Stimulated activated naive CD4-positive, alpha-beta T cell (primary cell): ENCODE results near the gene PLXND1.
"Not testable (repeated sequence)": the region's sequence is repeated elsewhere in the genome, so short reads cannot be mapped to it uniquely, and the experiment has no call there.

Source experiments
- DNase-seq, 6 experiments: peaks; one replicate each; lab custom pipeline; 2025; lab: John Stamatoyannopoulos, UW

The PLXND1 gene

GRCh38 chr3:129526121-129526900, 80.2 kb downstream of the PLXND1 start:
- no peak for DNase-seq

DNA sequence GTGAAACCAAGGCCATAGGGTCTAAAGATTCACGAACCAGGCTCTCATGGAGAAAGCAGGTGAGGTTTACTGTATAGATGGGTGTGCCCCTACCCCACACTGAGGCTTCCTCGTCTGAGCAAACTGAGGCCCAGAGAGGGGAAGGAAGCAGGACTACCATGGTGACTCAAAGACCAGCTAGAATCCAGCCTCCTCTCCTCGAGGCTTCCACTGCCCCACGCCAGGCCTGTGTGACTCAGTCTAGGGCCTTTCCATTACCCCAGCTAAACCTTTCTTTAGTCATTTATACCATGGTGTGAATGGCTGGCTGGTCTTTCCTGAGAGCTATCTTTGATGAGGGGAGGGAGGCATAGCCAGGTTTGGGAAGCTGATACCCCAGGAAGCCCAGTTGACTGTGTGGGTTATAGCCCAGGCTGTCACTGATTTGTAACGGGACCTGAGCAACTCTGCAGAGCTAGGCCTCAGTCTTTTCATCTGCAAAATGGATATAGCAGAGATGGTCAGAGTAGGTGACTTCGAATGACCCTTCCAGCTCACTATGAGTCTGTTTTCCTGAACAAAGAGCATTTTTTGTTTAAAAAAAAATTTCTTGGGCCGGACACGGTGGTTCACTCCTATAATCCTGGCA, 81.0 kb downstream of the PLXND1 start:
- no peak for DNase-seq

DNA sequence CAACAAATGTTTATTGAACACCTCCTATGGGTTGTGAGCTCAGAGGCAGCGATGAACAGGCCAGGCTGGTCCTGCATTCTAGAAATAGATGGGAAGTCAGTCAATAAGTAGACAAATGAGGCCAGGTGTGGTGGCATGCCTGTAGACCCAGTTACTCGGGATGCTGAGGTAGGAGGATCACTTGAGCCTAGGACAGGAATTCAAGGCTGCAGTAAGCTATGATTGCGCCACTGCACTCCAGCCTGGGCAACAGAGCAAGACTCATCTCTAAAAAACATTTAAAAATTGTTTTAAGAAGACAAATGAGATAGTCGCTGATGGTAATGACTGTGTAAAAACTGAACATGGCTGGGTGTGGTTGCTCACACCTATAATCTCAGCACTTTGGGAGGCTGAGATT, 82.4 kb downstream of the PLXND1 start:
- no peak for DNase-seq

GRCh38 chr3:129522953-129523352, 83.5 kb downstream of the PLXND1 start:
- no peak for DNase-seq

DNA sequence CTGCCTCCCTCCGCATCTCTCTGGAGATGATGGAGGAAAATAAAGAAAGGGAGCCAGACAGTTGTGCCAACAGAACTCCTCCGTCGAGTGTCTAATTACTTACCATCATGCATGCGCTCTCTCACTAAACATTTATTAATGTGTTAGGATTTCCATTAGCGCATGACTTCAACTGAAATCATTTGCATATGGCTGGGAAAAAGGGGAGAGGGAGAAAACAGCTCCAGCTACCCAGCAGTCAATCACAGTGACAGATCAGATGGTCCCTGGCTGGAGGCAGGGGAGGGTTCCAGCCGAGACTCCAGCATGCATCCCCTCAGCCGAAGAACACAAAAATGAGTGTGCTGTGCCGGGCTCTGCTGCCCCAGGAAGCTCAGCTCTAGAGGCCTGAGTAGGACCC, 84.9 kb downstream of the PLXND1 start:
- no peak for DNase-seq

DNA sequence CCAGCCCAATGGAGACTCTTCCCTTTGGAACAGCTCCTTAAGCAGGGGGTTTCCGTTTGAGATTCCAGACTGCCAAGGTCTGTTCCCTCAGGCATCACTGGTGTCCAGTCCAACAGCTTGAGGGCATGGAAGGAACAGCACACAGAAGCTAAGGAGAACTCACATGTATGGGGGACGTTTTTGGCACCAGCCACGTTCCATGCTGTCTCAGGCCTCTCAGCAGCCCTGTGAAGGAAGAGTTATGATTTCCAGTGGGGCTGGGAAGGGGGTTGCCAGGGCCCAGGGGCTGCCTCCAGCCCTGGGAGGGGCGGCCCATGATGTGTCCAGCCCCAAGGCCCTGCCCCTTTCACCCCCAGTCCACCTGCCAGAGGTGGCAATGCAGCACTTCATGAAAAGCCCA, 85.5 kb downstream of the PLXND1 start:
- no peak for DNase-seq

DNA sequence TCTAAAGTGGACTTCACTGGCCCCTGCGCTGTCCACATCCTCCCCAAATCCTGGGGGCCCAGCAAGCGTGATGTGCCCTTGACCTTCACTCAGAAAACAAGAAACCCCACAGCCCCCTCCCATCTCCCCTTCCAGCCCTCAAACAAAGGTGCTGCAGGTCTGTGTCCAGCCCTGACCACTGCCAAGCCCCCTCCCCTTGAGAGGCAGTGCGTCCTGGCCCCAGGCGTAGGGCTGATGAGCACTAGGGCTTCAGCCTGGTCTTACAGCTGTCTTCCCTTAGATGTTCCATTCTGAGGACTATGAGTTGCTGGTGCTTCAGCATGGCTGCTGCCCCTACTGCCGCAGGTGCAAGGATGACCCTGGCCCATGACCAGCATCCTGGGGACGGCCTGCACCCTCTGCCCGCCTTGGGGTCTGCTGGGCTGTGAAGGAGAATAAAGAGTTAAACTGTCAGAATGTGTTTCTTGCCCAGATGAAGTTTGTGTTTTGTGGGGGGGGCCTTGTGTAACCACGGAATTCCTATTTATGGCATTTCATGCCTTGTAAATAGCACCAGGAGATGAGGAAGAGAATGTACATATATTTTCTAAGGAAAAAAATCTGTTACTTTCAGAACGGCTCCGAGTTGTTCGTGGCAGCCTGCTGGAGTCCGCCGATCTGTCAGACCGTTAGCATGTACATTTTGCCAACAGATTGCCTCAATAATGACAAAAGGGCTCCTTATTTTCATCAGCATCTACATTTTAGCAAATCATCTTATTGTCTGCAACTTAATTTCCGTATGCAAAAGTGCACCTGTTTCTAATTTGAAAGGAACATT, 86.4 kb downstream of the PLXND1 start:
- DNase-seq = no peak

DNA sequence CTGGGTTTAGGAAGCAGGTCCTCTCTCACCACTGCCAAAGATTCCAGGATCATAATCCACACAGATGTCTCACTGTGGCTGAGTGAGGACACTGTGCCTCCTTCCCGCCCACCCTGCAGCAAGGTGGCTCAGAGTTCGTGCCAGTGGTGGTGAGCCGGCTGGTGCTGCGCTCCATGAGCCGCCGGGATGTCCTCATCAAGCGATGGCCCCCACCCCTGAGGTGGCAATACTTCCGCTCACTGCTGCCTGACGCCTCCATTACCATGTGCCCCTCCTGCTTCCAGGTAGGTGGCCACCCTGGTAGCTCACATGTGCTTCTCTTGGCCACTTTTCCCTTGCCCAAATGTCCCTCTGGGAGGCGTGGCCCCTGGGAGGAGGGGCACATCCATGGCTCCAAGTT, 87.0 kb downstream of the PLXND1 start:
- DNase-seq = no peak

- DNase-seq = no peak
Observed at GRCh38 chr3:129518581-129518980, 87.9 kb downstream of the PLXND1 start.

DNA sequence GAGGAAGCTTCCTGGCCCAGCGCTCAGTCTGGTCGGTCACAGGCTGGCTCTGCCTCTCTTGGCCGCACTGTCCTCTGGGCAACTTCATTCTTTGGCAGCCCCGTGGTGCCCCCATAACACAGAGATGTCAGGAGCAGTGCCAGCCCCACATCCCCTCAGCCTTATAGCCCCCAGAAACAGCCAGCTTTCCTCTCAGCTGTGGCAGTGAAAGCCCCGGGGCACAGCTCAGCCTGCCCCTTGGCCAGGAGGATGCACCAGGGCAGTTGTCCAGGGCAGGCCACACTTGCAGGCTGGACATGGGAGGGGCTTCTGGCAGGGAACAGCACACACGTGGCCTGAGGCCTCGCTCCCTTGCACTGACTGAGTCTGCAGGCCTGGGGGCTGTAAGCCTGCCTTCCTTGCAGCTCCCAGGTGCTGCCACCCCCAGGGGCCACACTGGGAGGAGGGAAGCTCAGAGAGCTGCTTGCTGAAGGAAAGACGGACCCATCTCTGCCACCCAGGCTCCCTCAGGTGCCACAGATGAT, 88.4 kb downstream of the PLXND1 start:
- DNase-seq = no peak

GRCh38 chr3:129517516-129517915, 89.0 kb downstream of the PLXND1 start:
- DNase-seq = no peak

DNA sequence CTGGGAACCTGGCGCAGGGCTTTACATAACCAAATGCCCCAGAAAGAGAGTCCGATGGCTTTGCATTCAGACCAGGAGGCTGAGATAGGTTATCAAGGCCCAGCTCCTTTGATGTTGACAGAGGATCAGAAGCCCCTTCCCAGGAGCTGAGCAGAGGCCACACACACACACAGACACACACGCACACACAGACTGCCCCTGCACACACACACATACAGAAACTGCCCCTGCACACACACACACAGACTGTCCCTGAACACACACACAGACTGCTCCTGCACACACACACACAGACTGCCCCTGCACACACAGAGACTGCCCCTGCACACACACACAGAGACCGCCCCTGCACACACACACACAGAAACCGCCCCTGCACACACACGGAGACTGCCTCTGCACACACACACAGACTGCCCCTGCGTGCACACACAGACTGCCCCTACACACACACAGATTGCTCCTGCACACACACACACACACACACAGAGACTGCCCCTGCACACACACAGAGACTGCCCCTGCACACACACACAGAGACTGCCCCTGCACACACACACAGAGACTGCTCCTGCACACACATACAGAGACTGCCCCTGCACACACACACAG, 90.5 kb downstream of the PLXND1 start:
- DNase-seq = not testable (repeated sequence)

DNA sequence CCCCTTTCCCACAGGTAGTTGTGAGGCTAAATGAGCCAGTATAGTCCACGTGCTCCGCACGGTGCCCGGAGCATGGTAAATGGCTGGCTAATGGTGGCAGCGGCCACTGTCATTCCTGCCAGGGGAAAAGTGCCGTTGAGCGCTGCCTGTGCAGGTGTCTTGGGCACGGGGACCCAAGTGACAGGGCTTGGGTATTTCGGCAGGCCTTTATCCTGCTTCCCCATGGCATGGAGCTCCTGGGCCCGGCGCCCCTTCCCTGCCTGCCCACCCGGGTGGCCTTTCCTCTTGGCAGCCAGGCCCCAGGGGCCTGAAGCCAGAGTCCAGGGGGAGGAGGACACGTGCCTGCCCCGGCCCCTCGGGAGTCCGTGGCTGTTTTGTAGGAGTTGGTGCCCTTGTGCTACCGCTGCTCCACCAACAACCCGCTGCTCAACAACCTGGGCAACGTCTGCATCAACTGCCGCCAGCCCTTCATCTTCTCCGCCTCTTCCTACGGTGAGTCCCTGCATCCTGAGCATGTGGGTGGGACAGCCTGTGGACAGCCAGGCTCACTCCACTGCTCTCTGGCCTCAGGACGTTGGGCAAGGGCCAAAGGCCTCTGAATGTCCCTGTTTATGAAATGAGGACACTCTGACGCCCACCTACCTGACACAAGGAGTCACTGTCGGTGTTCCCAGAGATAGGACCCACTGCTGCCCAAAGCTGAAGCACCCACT, 91.2 kb downstream of the PLXND1 start:
- DNase-seq = not testable (repeated sequence)

DNA sequence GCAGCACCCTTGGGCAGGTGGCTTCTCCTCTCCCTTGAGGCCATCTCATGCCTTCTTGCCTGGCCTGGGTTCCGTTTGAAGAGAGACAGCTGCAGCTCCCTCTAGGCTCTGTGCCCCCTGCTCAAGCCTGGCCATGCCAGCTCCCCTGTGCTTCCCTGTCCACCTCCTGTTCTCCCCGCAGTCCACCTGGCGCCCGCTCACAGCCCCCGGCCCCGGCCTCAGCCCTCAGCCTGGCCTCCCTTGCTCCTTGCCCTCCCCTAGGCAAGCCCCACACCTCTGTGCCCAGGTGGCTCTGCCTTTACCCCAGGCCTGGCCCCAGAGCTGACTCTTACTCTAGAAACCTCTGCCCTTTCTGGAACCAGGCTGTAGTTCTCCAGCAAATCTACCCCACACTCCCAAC, 91.9 kb downstream of the PLXND1 start:
- DNase-seq = no peak

DNA sequence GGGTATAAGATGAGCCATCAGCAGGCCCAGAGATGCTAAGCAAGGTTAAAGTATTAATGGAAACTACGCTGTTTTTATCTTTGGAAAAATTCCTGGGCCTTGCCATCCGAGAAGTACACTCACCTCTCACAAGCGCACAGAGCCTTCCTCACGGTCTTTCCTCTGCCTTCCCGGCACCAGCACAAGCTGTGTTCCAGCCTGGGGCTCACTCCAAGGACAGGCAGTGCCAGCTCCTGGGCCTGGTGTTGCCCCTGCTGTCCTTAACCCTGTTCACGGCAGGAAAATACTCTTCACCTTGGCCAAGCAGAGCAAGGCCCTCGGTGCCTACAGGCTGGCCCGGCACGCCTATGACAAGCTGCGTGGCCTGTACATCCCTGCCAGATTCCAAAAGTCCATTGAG, 92.4 kb downstream of the PLXND1 start:
- DNase-seq = no peak

GRCh38 chr3:129513705-129514104, 92.8 kb downstream of the PLXND1 start:
- DNase-seq = no peak

GRCh38 chr3:129512595-129512994, 93.9 kb downstream of the PLXND1 start:
- no peak for DNase-seq

- DNase-seq = no peak
Observed at GRCh38 chr3:129507181-129507831, 99.2 kb downstream of the PLXND1 start.

DNA sequence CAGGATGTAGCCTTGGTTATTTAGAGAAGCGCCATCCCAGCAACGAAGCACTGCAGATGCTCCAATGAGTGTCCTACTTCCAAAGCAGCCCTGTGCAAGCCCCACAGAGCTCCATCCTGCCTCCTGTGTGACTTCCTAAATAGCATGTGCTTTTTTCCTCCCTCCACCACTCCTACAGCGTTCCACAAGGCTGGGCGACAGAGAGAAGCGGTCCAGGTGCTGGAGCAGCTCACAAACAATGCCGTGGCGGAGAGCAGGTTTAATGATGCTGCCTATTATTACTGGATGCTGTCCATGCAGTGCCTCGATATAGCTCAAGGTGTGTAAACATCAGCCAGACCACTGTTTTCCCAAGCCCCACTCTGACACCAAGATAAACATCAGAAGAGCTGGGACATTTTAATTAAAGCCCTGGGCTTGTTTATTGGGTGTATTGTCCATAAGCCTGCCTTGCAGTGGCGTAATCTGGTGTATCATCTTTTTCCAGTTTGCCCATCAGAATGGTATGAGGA, 100.2 kb downstream of the PLXND1 start:
- no peak for DNase-seq

DNA sequence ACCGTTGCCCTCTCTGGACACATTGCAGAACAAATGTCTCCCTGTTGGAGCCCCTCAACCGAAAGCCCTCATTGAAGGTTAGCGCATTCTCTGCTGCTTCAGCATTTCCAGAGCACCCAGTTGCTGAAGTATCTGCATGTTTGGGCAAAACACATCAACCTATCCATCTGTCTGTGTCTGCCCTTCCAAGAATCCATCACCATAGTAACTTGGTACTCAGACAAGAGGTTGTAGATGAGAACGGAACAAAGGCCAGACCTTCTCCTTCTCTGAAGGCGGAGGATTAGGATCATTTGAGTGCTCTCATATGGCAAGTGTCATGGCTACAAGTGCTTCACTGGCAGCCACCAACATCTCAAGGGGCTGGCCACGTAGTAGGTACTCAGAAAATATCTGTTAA, 101.1 kb downstream of the PLXND1 start:
- DNase-seq = no peak
